Measurements from ENCODE around the gene PNP. TPM values are rescaled to one million over a fixed set of nuclear protein-coding genes. Genes with fewer than 3 reads are reported as not detected.

The PNP gene
- total and polyA plus RNA-seq, 2 of the 8 experiments (the other 6 are each of a cell fraction or from before 2014, with no cell fraction given), result 108 to 130 TPM

DNA sequence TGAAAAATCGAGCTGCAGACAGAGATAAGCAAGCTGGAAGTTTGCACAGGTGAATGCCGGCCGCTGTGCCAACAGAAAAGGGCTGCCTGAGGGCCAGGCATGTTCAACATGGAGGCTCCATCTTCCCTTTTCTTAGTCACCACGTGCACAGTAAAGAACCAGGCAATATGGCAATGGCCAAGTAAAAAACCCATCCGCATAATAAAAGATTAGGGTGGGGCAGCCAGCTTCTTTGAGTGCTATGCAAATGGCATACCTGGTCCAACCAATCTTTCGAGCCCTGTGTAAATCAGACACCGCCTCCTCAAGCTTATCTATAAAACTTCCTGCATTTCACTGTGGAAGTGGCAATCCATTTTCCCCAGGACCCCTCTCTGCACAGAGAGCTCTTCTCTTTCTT is 16.7 kb downstream of the PNP start (continued):
- TF ChIP-seq, protein P1, sequence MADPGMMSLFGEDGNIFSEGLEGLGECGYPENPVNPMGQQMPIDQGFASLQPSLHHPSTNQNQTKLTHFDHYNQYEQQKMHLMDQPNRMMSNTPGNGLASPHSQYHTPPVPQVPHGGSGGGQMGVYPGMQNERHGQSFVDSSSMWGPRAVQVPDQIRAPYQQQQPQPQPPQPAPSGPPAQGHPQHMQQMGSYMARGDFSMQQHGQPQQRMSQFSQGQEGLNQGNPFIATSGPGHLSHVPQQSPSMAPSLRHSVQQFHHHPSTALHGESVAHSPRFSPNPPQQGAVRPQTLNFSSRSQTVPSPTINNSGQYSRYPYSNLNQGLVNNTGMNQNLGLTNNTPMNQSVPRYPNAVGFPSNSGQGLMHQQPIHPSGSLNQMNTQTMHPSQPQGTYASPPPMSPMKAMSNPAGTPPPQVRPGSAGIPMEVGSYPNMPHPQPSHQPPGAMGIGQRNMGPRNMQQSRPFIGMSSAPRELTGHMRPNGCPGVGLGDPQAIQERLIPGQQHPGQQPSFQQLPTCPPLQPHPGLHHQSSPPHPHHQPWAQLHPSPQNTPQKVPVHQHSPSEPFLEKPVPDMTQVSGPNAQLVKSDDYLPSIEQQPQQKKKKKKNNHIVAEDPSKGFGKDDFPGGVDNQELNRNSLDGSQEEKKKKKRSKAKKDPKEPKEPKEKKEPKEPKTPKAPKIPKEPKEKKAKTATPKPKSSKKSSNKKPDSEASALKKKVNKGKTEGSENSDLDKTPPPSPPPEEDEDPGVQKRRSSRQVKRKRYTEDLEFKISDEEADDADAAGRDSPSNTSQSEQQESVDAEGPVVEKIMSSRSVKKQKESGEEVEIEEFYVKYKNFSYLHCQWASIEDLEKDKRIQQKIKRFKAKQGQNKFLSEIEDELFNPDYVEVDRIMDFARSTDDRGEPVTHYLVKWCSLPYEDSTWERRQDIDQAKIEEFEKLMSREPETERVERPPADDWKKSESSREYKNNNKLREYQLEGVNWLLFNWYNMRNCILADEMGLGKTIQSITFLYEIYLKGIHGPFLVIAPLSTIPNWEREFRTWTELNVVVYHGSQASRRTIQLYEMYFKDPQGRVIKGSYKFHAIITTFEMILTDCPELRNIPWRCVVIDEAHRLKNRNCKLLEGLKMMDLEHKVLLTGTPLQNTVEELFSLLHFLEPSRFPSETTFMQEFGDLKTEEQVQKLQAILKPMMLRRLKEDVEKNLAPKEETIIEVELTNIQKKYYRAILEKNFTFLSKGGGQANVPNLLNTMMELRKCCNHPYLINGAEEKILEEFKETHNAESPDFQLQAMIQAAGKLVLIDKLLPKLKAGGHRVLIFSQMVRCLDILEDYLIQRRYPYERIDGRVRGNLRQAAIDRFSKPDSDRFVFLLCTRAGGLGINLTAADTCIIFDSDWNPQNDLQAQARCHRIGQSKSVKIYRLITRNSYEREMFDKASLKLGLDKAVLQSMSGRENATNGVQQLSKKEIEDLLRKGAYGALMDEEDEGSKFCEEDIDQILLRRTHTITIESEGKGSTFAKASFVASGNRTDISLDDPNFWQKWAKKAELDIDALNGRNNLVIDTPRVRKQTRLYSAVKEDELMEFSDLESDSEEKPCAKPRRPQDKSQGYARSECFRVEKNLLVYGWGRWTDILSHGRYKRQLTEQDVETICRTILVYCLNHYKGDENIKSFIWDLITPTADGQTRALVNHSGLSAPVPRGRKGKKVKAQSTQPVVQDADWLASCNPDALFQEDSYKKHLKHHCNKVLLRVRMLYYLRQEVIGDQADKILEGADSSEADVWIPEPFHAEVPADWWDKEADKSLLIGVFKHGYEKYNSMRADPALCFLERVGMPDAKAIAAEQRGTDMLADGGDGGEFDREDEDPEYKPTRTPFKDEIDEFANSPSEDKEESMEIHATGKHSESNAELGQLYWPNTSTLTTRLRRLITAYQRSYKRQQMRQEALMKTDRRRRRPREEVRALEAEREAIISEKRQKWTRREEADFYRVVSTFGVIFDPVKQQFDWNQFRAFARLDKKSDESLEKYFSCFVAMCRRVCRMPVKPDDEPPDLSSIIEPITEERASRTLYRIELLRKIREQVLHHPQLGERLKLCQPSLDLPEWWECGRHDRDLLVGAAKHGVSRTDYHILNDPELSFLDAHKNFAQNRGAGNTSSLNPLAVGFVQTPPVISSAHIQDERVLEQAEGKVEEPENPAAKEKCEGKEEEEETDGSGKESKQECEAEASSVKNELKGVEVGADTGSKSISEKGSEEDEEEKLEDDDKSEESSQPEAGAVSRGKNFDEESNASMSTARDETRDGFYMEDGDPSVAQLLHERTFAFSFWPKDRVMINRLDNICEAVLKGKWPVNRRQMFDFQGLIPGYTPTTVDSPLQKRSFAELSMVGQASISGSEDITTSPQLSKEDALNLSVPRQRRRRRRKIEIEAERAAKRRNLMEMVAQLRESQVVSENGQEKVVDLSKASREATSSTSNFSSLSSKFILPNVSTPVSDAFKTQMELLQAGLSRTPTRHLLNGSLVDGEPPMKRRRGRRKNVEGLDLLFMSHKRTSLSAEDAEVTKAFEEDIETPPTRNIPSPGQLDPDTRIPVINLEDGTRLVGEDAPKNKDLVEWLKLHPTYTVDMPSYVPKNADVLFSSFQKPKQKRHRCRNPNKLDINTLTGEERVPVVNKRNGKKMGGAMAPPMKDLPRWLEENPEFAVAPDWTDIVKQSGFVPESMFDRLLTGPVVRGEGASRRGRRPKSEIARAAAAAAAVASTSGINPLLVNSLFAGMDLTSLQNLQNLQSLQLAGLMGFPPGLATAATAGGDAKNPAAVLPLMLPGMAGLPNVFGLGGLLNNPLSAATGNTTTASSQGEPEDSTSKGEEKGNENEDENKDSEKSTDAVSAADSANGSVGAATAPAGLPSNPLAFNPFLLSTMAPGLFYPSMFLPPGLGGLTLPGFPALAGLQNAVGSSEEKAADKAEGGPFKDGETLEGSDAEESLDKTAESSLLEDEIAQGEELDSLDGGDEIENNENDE (IDR thresholded peaks at IDR 0.05; ENCODE audit: insufficient replicate concordance, low read length), result no peak
- TF ChIP-seq TBP (IDR thresholded peaks at IDR 0.05; ENCODE audit: low read depth, low read length), result no peak
- no peak for TF ChIP-seq ZNF274 (IDR thresholded peaks at IDR 0.05; ENCODE audit: borderline replicate concordance, extremely low read depth, low read length)
- TF ChIP-seq RBBP5 (IDR thresholded peaks at IDR 0.05; ENCODE audit: borderline replicate concordance, low read depth, low read length), result no peak
- TF ChIP-seq SUZ12 (IDR thresholded peaks at IDR 0.05; ENCODE audit: low read length), result no peak
- TF ChIP-seq YY1 (IDR thresholded peaks at IDR 0.05; ENCODE audit: low read depth, low read length), result peak; percentile 48; the same call in 1 of the 2 replicates
- TF ChIP-seq KDM1A (IDR thresholded peaks at IDR 0.05; ENCODE audit: borderline replicate concordance, low read length), result no peak
- no peak for TF ChIP-seq TEAD4 (IDR thresholded peaks at IDR 0.05; ENCODE audit: low read depth, low read length)
- no peak for TF ChIP-seq TAF7 (optimal IDR thresholded peaks at IDR 0.05; ENCODE audit: borderline replicate concordance, low read depth, low read length)
- no peak for TF ChIP-seq KDM5A (IDR thresholded peaks at IDR 0.05; ENCODE audit: low read length)
- TF ChIP-seq, protein P2, sequence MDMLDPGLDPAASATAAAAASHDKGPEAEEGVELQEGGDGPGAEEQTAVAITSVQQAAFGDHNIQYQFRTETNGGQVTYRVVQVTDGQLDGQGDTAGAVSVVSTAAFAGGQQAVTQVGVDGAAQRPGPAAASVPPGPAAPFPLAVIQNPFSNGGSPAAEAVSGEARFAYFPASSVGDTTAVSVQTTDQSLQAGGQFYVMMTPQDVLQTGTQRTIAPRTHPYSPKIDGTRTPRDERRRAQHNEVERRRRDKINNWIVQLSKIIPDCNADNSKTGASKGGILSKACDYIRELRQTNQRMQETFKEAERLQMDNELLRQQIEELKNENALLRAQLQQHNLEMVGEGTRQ (IDR thresholded peaks at IDR 0.05; ENCODE audit: low read length), result no peak
- no peak for TF ChIP-seq CREB1 (IDR thresholded peaks at IDR 0.05)
